HG03103 (cell line): ENCODE results near the gene SCRG1.

Experiments used
- ATAC-seq: cut with Tn5 transposase; IDR thresholded peaks from one replicate; pipeline ENCODE4 v1.9.1; 2021; ENCODE audit warnings: low read depth; ENCODE audit not compliant: unreplicated experiment

Gene SCRG1

DNA sequence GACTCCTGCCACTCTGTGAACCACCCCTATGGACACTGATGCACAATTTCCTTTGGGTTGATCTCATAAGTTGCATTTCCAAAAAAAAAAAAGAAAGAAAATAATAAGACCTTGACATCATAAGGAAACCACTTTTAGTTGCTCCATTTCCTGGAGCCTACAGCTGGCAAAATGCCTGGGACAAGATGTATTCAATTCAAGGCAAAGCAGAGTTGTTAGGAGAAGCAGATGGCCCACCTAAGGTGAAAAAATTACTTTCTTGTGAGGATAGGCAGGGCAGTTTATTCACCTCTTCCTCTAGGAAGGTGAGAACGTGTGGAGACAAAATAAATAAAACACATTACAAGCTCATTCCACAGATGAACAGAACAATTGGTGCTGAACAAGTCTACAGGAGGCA, 14.1 kb upstream of the SCRG1 start:
- ATAC-seq: no peak

GRCh38 chr4:173411106-173411693, 12.3 kb upstream of the SCRG1 start:
- no peak for ATAC-seq

GRCh38 chr4:173410079-173410478, 11.2 kb upstream of the SCRG1 start:
- ATAC-seq: no peak

DNA sequence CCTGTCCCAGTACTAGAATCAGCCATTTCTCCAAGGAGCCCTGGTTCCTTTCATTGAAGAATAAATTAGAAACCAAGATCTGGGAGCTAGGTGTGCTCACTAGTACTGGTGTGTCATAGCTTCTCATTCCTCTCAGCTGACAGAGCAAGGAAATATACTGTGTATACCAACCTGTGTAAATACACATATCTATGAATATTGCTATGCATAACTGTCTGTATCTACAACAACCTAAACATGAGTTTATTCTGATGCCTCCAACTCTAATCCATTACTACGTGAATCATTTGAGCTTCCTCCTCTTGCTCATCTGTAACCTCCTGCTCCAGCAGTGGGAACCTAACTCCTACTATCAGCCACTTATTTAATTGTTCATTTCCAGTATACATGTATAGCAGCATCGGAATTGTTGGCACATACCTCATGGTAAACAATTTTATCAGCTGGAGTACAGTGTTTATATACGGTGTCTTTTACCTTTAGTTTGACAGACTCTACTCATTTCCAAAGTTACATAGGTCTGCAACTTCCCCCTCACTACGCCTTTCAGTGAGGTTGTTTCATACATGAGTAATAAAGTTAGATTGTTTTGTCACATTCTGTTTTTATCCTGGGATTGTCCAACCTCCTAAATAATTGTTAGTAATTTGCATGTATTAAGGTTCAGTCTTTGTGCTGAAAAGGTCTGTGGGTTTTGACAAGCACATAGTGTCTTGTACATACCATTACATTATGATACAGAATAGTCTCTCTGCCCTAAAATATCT, 7.1 kb upstream of the SCRG1 start:
- peak; percentile 51 for ATAC-seq

- ATAC-seq: no peak
Observed at GRCh38 chr4:173404296-173404865, 5.5 kb upstream of the SCRG1 start.

- ATAC-seq: no peak
Observed at GRCh38 chr4:173403051-173403450, 4.1 kb upstream of the SCRG1 start.

DNA sequence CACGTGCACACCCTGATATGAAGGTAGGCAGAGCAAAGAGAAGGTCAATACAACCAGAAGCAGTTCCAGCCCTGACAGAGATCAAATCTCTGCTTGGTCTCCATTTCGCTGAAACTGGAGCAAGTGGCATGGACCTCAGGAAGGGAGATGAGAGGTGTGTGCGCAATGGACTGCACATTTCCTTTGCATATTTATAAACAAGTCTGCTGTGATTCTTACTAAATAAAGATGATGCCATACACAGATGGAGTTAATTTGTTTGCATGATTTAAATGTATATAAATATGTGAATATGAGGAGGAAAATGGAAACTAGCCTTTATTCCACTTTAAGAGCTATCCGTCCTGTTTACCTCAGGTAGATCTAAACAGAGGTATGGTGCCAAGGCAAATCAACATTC, 2.1 kb upstream of the SCRG1 start:
- no peak for ATAC-seq

GRCh38 chr4:173398220-173398619, 696 bp downstream of the SCRG1 start:
- no peak for ATAC-seq

GRCh38 chr4:173397604-173398003, 1.3 kb downstream of the SCRG1 start:
- no peak for ATAC-seq

DNA sequence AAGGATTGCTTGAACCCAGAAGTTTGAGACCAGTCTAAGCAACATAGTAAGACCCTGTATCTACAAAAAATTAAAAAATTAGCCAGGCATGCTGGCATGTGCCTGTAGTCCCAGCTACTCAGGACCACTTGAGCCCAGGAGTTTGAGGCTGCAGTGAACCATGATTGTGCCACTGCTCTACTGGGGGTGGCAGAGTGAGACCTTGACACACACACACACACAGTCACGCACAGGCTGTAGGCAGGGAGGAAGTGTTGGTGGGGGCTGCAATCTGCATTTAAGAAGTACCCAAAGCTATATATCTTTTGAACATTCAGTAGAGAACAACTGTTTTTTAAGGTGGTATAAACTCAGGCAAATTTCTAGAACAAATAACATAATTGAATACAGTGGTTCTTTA, 7.2 kb downstream of the SCRG1 start:
- no peak for ATAC-seq

DNA sequence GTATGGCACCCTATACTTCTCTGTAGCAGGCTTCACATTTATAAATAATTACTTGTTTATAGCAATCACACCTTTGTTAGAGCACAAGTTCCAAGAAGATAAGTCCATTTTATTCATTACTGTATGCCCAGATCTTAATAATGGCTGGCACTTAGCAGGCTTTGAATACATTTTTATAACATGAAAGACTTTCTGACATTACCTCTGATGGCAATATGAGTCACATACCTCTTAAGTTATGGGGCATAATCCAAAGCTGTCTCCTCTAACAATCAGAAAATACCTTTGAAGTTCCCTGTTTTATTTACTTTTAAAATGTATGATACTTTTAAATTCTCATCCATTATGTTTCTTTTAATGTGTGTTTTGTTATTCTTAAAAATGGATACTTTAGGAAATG, 12.2 kb downstream of the SCRG1 start:
- ATAC-seq: no peak

- no peak for ATAC-seq
Observed at GRCh38 chr4:173382349-173382748, 16.6 kb downstream of the SCRG1 start.

DNA sequence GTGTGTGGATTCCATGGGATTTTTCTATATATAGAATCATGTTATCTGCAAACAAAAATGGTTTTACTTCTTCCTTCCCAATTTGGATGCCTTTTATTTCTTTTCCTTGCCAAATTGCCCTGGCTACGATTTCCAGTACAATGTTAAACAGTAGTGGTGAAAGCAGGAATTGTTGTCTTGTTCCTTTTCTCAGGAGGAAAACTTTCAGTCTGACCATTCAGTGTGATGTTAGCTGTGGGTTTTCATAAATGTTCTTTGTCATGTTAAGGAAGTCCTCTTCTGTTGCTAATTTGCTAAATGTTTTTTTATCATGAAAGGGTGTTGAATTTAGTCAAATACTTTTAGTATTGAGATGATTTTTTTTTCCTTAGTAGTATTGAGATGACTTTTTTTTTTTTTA, 17.3 kb downstream of the SCRG1 start:
- ATAC-seq: no peak

DNA sequence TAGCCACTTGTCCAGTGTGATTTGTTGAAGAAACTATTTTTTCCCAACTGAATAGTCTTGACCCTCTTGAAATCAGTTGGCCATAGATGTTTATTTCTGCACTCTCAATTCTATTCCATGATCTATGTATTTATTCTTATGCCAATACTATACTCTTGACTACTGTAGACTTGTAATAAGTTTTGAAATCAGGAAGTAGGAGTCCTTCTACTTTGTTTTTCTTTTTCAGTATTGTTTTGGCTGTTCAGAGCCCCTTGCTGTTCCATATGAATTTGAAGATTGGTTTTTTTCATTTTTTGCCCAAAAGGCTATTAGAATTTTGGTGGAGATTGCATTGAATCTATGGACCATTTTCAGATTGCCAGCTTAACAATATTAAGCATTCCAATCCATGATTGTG, 17.9 kb downstream of the SCRG1 start:
- no peak for ATAC-seq

DNA sequence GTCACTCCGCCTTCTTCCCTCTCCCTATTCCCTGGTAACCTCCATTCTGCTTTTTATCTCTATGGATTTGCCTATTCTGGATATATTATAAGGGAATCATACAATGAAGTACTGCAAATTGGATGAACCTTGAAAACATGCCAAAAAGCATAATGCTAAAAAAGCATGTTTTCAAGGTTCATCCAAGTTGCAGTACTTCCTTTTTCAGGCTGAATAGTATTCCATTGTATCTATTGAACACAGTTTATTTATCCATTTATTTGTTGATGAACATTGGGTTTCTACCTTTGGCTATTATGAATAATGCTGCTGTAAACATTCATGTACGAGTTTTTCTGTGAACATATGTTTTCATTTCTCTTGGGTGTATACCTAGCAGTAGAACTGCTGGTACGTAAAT, 19.0 kb downstream of the SCRG1 start:
- no peak for ATAC-seq

DNA sequence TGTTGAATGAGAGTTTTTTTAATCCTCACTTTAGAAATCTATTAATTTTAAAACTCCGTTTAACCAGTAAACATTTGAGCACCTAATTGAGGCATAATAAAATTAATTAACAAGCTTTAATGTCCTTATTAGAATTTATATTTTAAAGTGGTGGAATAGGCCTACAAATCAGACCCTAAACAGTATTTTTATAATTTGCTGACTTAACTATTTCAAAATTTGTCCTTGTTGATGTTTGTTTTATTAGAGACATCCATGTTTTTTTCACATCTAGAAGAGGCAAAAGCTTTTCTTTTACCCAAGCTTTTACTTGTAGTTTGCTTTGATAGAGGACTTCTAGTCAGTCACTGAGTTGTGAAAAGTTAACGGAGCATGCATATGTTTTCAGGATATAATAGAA, 24.3 kb downstream of the SCRG1 start:
- ATAC-seq: no peak

- ATAC-seq: peak; percentile 6
Observed at GRCh38 chr4:173371292-173372192, 27.4 kb downstream of the SCRG1 start.

DNA sequence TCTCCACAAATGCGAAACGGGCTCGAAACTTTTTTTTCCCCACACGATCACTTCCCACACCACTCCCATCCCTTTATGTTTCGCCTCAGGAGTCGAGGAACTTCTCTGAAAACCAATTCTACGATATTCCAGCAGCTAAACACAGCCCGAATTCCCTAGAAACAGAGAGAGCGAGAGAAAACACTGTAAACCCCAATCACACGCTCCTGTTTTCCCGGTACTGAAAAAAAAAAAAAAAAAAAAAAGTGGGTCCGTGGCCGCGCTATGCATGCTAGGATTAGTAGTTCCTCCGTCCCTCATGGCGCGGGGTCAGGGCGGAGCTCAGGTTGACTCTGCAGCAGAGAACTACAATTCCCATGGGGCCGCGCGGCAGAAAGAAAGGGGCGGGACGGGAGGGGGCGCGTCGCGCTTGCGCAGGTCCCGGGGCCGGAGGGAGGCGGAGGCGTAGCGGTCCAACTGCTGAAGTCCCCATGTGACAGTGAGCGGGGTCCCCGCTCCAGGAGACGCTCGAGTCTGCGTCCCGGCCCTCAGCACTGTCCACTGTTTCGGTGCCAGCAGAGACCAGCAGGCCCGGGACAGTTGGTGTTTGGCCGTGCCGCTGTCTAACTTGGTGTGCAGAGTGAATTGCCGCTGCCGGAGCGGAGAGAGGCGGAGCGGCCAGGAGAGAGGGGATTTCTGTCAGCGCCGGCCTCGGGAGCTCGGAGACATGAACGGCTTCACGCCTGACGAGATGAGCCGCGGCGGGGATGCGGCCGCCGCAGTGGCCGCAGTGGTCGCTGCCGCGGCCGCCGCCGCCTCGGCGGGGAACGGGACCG, 28.2 kb downstream of the SCRG1 start, which contains the start of gene SAP30:
TSS of gene SAP30 (plus strand) at position 478 of the 815 bp plus-strand sequence. CDS start at position 707, 229 bp downstream.
- peak; percentile 54 for ATAC-seq

DNA sequence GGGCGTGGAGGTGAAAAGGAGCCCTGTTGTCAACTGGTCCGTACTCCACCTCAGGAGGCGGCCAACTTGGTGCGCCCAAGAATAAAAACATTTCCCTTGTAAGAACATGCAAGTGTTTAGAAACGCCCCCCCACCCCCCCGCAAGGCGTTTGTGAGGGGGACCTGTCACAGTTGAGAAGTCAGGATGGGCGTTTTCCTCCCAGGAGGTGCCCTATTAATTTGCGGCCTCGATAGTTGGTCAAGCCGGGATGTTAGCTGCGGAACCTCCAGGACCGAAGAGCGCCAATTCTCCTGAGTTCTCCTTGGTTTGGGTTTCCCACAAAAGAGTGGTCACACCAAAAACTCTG, 28.8 kb downstream of the SCRG1 start:
- ATAC-seq: peak; percentile 1

GRCh38 chr4:173367946-173368345, 31.0 kb downstream of the SCRG1 start:
- ATAC-seq: no peak
